HT-29 (cell line): Measurements from ENCODE around the gene LUC7L. TPM values are rescaled to one million over a fixed set of nuclear protein-coding genes. Genes with fewer than 3 reads are reported as not detected.
"Not testable (repeated sequence)": the region's sequence is repeated elsewhere in the genome, so short reads cannot be mapped to it uniquely, and the experiment has no call there.

Experiments
- DNase-seq: peaks from one replicate; pipeline ENCODE4 v3.0.0-alpha.2; 2015; ENCODE audit warnings: low spot score
- total RNA-seq: library from RNA; depleted of rRNA; stranded (reverse); fragments of >200 nt; shearing (Covaris generic); gene quantifications from 2 replicates; pipeline ENCODE4 v1.2.3, GENCODE V29; 2014; rRNA removed

Gene LUC7L
- 46.2 and 48.6 TPM in 2 replicates for total RNA-seq

- DNase-seq = peak; percentile 84
Observed at GRCh38 chr16:228852-229730, at the start of gene LUC7L. LUC7L (minus strand) TSS chr16:229449; CDS start chr16:229339, 110 bp downstream.

GRCh38 chr16:278863-279366, 49.7 kb upstream of the LUC7L start:
- DNase-seq = peak; percentile 72

GRCh38 chr16:276426-277077, 47.3 kb upstream of the LUC7L start:
- no peak for DNase-seq

- no peak for DNase-seq
Observed at GRCh38 chr16:275786-276232, 46.6 kb upstream of the LUC7L start, which contains the start of gene RGS11. RGS11 (minus strand) TSS chr16:275944; CDS start chr16:275911, 33 bp downstream.

GRCh38 chr16:275041-275641, 45.9 kb upstream of the LUC7L start:
- peak; percentile 25 for DNase-seq

- peak; percentile 29 for DNase-seq
Observed at GRCh38 chr16:273547-274421, 44.5 kb upstream of the LUC7L start.

GRCh38 chr16:272633-273546, 43.6 kb upstream of the LUC7L start:
- DNase-seq = no peak

GRCh38 chr16:270381-271255, 41.4 kb upstream of the LUC7L start:
- DNase-seq = no peak

GRCh38 chr16:269061-269796, 40.0 kb upstream of the LUC7L start:
- no peak for DNase-seq

GRCh38 chr16:268141-269053, 39.1 kb upstream of the LUC7L start:
- DNase-seq = peak; percentile 72

GRCh38 chr16:267562-267961, 38.3 kb upstream of the LUC7L start:
- DNase-seq = not testable (repeated sequence)

- DNase-seq = no peak
Observed at GRCh38 chr16:266258-267164, 37.3 kb upstream of the LUC7L start.

GRCh38 chr16:265711-266110, 36.5 kb upstream of the LUC7L start:
- DNase-seq = peak; percentile 44

GRCh38 chr16:265002-265529, 35.8 kb upstream of the LUC7L start:
- DNase-seq = no peak

GRCh38 chr16:264440-264951, 35.2 kb upstream of the LUC7L start:
- DNase-seq = no peak
